Sigmoid colon (tissue), 7 donors: ENCODE results near the gene DPYSL3. TPM values are rescaled to one million over a fixed set of nuclear protein-coding genes. Genes with fewer than 3 reads are reported as not detected.
A peak's percentile ranks its signal among the peaks of the same experiment; 100 is the strongest.

Experiments used
- DNase-seq: peaks from one replicate; pipeline ENCODE4 v3.0.0-alpha.2; 2019
- H3K27ac ChIP-seq, 4 donors: fragments of 200-600 bp; sonication (generic); one replicate each; pipeline ENCODE4 v1.5.1; 2016 to 2019; ENCODE audit warnings: mild to moderate bottlenecking in 1 of 4
- H3K27me3 ChIP-seq, 3 donors: fragments of 200-600 bp; sonication (generic); one replicate each; pipeline ENCODE4 v1.5.1; 2019; ENCODE audit warnings: mild to moderate bottlenecking in 1 of 3
- H3K36me3 ChIP-seq, 4 donors: fragments of 200-600 bp; sonication (generic); one replicate each; pipeline ENCODE4 v1.5.1; 2016 to 2019
- H3K4me1 ChIP-seq, 4 donors: fragments of 200-600 bp; sonication (generic); one replicate each; pipeline ENCODE4 v1.5.1; 2017 to 2019
- H3K4me3 ChIP-seq, 4 donors: fragments of 200-600 bp; sonication (generic); one replicate each; pipeline ENCODE4 v1.5.1; 2017 to 2019; ENCODE audit warnings: mild to moderate bottlenecking in 2 of 4, moderate library complexity in 1 of 4
- H3K9me3 ChIP-seq, 4 donors: fragments of 200-600 bp in 3 of 4; sonication (generic) in 3 of 4; one replicate each; pipeline versions ENCODE4 v1.5.1 to v1.6.1; 2013 to 2019
- CTCF ChIP-seq, 4 experiments: fragments of 450-650 bp in 3 of 4; fragments of 200-600 bp in 1 of 4; IDR thresholded peaks; one replicate each; pipeline ENCODE4 v1.5.1; 2016 to 2019; ENCODE audit warnings: antibody characterized with exemption in 4 of 4, mild to moderate bottlenecking in 3 of 4, moderate library complexity in 2 of 4
- EP300 ChIP-seq, 4 donors: sonication (generic); formaldehyde crosslinking; IDR thresholded peaks; one replicate each; pipeline ENCODE4 v1.6.1; 2017; ENCODE audit warnings: antibody characterized with exemption in 4 of 4
- POLR2A ChIP-seq, 2 donors: fragments of 450-650 bp; IDR thresholded peaks; one replicate each; pipeline ENCODE4 v1.6.1; 2016; ENCODE audit warnings: antibody characterized with exemption in 2 of 2, mild to moderate bottlenecking in 2 of 2, moderate library complexity in 2 of 2
- POLR2AphosphoS5 ChIP-seq, 4 donors: sonication (generic); formaldehyde crosslinking; IDR thresholded peaks; one replicate each; pipeline ENCODE4 v1.6.1; 2017; ENCODE audit warnings: antibody characterized with exemption in 4 of 4
- WGBS, 2 donors: extraction: QIAGEN DNeasy Blood & Tissue Kit; methylation state at CpG; one replicate each; pipeline ENCODE4 v1.1.7; 2013; 5-methylcytosine and 5-hydroxymethylcytosine counted together
- intact Hi-C: fragments of 100-400 bp; cut with DNase I; formaldehyde crosslinking; loops from one replicate; pipeline ENCODE4 v1.15.1; 2023
- polyA plus RNA-seq, 3 donors: library from polyadenylated mRNA; stranded (reverse); fragments of 200-250 nt; gene quantifications; one replicate each; pipeline ENCODE4 v1.2.3, GENCODE V29; 2013
- total RNA-seq, 4 donors: library from RNA; depleted of rRNA; stranded (reverse); fragments of >200 nt; gene quantifications; one replicate each; pipeline ENCODE4 v1.1.0, GENCODE V29; 2016
- donor health status: healthy with polysubstance abuse.
- donor health status: Bipolar disorder and iron deficiency.
- donor health status: healthy.

The DPYSL3 gene
- total and polyA plus RNA-seq, 7 donors = 4.2 to 343 (median 149) TPM

DNA sequence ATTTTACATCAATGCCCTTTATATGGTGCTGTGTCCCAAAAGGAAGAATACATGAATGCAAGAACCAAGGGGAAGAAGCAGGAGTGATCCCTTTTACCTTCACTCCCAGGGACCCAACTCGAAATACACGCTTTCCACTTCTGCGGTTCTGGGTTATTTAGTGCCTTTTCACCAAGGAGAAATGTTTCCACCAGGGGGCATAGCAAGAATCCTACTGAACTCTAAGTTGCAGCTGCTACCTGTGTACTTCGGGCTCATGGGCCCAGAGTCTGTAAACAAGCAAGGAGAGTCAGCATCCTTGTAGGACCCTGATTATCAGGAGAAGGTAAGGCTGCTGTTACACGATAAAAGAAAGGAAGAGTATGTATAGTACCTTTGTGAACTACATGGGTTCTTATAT lies 45.7 kb downstream of the DPYSL3 start:
- Histone ChIP-seq H3K4me1 (peaks cover 0 to 35% (median 20%) of the 10 kb centered on the region in 4 donors), H3K4me3 (no peak overlapping the region), H3K36me3 (no peaks in the 10 kb centered on the region), H3K9me3 (no peaks in the 10 kb centered on the region), H3K27ac (no peak overlapping the region), H3K27me3 (no peaks in the 10 kb centered on the region)
- 56 to 62% methylated on average over 5 of the region's 5 CpGs for WGBS, 2 donors
- intact Hi-C loops = no loop called here
- TF ChIP-seq CTCF (IDR thresholded peaks at IDR 0.05) (peak in 2 of 4 experiments; percentile 24 to 37), POLR2A (IDR thresholded peaks at IDR 0.05) (no peak)
- DNase-seq = no peak

DNA sequence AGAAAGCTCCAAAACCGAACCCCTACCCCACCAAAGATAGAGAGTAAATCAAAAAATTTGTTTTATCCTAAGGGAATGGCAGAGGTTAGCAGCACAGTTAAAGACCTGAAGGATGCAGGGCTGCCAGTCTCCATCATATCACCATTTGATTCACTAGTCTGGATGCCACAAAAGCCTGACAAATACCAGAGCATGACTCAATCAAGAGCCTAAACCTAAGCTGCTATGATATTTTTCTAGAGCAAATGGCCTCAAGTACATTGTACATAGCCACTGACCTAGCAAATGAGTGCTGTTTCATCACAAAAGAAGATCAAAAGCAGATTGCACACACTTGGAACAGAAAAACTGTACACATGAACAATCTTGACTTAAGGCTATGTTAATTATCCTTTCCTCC lies 48.0 kb downstream of the DPYSL3 start:
- Histone ChIP-seq H3K4me3 (no peak overlapping the region), H3K9me3 (no peaks in the 10 kb centered on the region), H3K36me3 (no peaks in the 10 kb centered on the region), H3K27ac (no peak overlapping the region), H3K4me1 (peaks cover 0 to 33% (median 18%) of the 10 kb centered on the region in 4 donors), H3K27me3 (no peaks in the 10 kb centered on the region)
- no peak for DNase-seq
- TF ChIP-seq POLR2AphosphoS5 (IDR thresholded peaks at IDR 0.05) (no peak), POLR2A (IDR thresholded peaks at IDR 0.05) (no peak), EP300 (IDR thresholded peaks at IDR 0.05) (no peak), CTCF (IDR thresholded peaks at IDR 0.05) (no peak)
- 84 to 86% methylated on average over 1 of the region's 1 CpG for WGBS, 2 donors
- intact Hi-C loops = no loop called here

- H3K36me3 ChIP-seq = no peaks in the 10 kb centered on the region
- DNase-seq = no peak
- peaks cover 0 to 31% (median 17%) of the 10 kb centered on the region in 4 donors for H3K4me1 ChIP-seq
- H3K27me3 ChIP-seq = no peaks in the 10 kb centered on the region
- intact Hi-C loops = no loop called here
- H3K9me3 ChIP-seq = no peaks in the 10 kb centered on the region
- H3K4me3 ChIP-seq = no peak overlapping the region
- peak overlapping the region in 3 of 4 donors; percentile 14 to 98 (median 98) for H3K27ac ChIP-seq
- TF ChIP-seq CTCF (IDR thresholded peaks at IDR 0.05) (no peak), EP300 (IDR thresholded peaks at IDR 0.05) (no peak), POLR2AphosphoS5 (IDR thresholded peaks at IDR 0.05) (no peak), POLR2A (IDR thresholded peaks at IDR 0.05) (no peak)
- 82 to 87% methylated on average over 2 of the region's 2 CpGs for WGBS, 2 donors
Observed at GRCh38 chr5:147460380-147460779, 49.5 kb downstream of the DPYSL3 start.

- Histone ChIP-seq H3K4me1 (peaks cover 0 to 34% (median 24%) of the 10 kb centered on the region in 4 donors), H3K36me3 (no peaks in the 10 kb centered on the region), H3K27me3 (no peaks in the 10 kb centered on the region), H3K4me3 (no peak overlapping the region), H3K27ac (peak overlapping the region in 3 of 4 donors; percentile 96 to 98 (median 98)), H3K9me3 (no peaks in the 10 kb centered on the region)
- 81 to 93% methylated on average over 3 of the region's 3 CpGs for WGBS, 2 donors
- DNase-seq = no peak
- TF ChIP-seq EP300 (IDR thresholded peaks at IDR 0.05) (no peak), CTCF (IDR thresholded peaks at IDR 0.05) (no peak), POLR2AphosphoS5 (IDR thresholded peaks at IDR 0.05) (no peak)
- intact Hi-C loops = no loop called here
Observed at GRCh38 chr5:147458581-147458980, 51.3 kb downstream of the DPYSL3 start.

DNA sequence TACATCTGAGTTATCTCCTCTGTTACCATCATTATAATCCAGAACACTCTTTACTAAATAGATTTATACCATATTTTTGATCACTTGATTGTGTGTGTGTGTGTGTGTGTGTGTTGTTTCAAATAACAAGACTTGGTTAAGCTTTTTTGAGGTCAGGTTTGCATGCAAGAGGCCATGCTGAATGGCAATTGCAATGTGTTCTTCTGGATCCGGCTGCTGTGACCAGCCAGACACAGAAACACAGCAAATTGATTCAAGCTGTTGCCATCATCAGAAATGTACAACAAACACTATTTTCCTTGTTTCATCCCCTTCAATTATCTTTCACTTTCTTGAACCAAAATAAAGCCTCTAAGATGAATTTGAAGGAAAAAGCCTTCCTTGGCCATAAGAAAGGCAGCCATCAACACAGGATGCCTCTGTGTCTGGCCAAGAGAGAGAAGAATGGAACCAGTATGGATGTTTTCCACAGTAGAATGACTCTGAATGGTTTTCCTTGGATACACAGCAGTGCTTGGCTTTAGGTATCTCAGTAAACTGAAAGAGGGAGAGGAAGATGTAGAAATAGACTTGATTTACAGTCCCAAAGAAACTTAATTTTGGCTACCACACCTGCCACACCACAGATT lies 53.9 kb downstream of the DPYSL3 start:
- TF ChIP-seq CTCF (IDR thresholded peaks at IDR 0.05) (no peak), POLR2AphosphoS5 (IDR thresholded peaks at IDR 0.05) (no peak), POLR2A (IDR thresholded peaks at IDR 0.05) (no peak), EP300 (IDR thresholded peaks at IDR 0.05) (no peak)
- H3K27ac ChIP-seq = peak overlapping the region; percentile 92 to 98 (median 97)
- WGBS, 2 donors = 70 to 74% methylated on average over 1 of the region's 1 CpG
- H3K36me3 ChIP-seq = no peaks in the 10 kb centered on the region
- H3K27me3 ChIP-seq = no peaks in the 10 kb centered on the region
- DNase-seq = no peak
- peak overlapping the region in 1 of 4 donors; percentile 89 for H3K4me3 ChIP-seq
- H3K9me3 ChIP-seq = no peaks in the 10 kb centered on the region
- peaks cover 0 to 41% (median 33%) of the 10 kb centered on the region in 4 donors for H3K4me1 ChIP-seq
- intact Hi-C loops = no loop called here
